SK-N-SH (cell line): Measurements from ENCODE around the gene POFUT2. TPM values are rescaled to one million over a fixed set of nuclear protein-coding genes. Genes with fewer than 3 reads are reported as not detected.

ENCODE experiments used
- CTCF ChIA-PET: fragments of 300-600, 350-600 bp; formaldehyde crosslinking; extraction: SDS; loops from one replicate; lab custom pipeline; 2021; lab: Yijun Ruan, JAX
- POLR2A ChIA-PET: fragments of 350-600 bp; sonication (Branson Sonifier 250); formaldehyde crosslinking; extraction: SDS; loops from one replicate; lab custom pipeline; 2020; ENCODE audit warnings: antibody characterized with exemption, inconsistent platforms; lab: Yijun Ruan, JAX
- DNase-seq: peaks from one replicate; pipeline ENCODE4 v3.0.0; 2012
- H2AFZ ChIP-seq: fragments of 200-600 bp; sonication (generic); 2 replicates; pipeline ENCODE4 v1.8.1; 2016; ENCODE audit warnings: antibody characterized with exemption, mild to moderate bottlenecking, low read depth
- H3F3A ChIP-seq: fragments of 200-600 bp; sonication (generic); replicated peaks from 2 replicates; pipeline ENCODE3; 2016; ENCODE audit warnings: antibody characterized with exemption, mild to moderate bottlenecking; ENCODE audit not compliant: insufficient read depth
- H3K27ac ChIP-seq, 2 experiments: fragments of 200-500 bp in 1 of 2; fragments of 200-600 bp in 1 of 2; sonication (Bioruptor generic) in 1 of 2; sonication (generic), shearing (Covaris generic) in 1 of 2; 2 replicates each; pipeline versions ENCODE4 v1.5.1 to v1.6.1; 2014 to 2016; ENCODE audit warnings: low read depth in 2 of 2, inconsistent platforms in 1 of 2, low read length in 1 of 2, mild to moderate bottlenecking in 1 of 2, mixed read lengths in 1 of 2
- H3K27me3 ChIP-seq: fragments of 200-600 bp; sonication (generic), shearing (Covaris generic); 2 replicates; pipeline ENCODE4 v1.6.1; 2016; ENCODE audit warnings: mixed run types; ENCODE audit not compliant: insufficient read depth
- H3K36me3 ChIP-seq, 2 experiments: fragments of 200-500 bp in 1 of 2; fragments of 200-600 bp in 1 of 2; sonication (Bioruptor generic) in 1 of 2; sonication (generic) in 1 of 2; replicated peaks in 1 of 2; 2 replicates each; pipeline versions ENCODE3 to v1.5.1; 2014 to 2016; ENCODE audit warnings: low read length in 1 of 2, mild to moderate bottlenecking in 1 of 2; ENCODE audit not compliant: insufficient read depth in 2 of 2, control insufficient read depth in 1 of 2
- H3K4me1 ChIP-seq, 2 experiments: fragments of 200-500 bp in 1 of 2; fragments of 200-600 bp in 1 of 2; sonication (Bioruptor generic) in 1 of 2; sonication (generic), shearing (Covaris generic) in 1 of 2; 2 replicates each; pipeline versions ENCODE4 v1.5.1 to v1.6.1; 2014 to 2016; ENCODE audit warnings: low read depth in 1 of 2, low read length in 1 of 2, mixed run types in 1 of 2; ENCODE audit not compliant: insufficient read depth in 2 of 2, control insufficient read depth in 1 of 2
- H3K4me2 ChIP-seq: fragments of 200-600 bp; sonication (generic), shearing (Covaris generic); 2 replicates; pipeline ENCODE4 v1.6.1; 2017; ENCODE audit warnings: mixed run types
- H3K4me3 ChIP-seq, 2 experiments: fragments of 200-500 bp in 1 of 2; fragments of 200-600 bp in 1 of 2; sonication (Bioruptor generic) in 1 of 2; sonication (generic), shearing (Covaris generic) in 1 of 2; 2 replicates each; pipeline versions ENCODE4 v1.5.1 to v1.8.1; 2014 to 2016; ENCODE audit warnings: low read depth in 2 of 2, inconsistent platforms in 1 of 2, low read length in 1 of 2, mild to moderate bottlenecking in 1 of 2, mixed read lengths in 1 of 2, moderate library complexity in 1 of 2
- H3K79me2 ChIP-seq: fragments of 200-600 bp; sonication (generic); 2 replicates; pipeline ENCODE4 v1.8.1; 2017; ENCODE audit warnings: mild to moderate bottlenecking; ENCODE audit not compliant: insufficient read depth
- H3K9ac ChIP-seq: fragments of 200-600 bp; sonication (generic); 2 replicates; pipeline ENCODE4 v1.6.1; 2017; ENCODE audit warnings: mixed run types
- H3K9me2 ChIP-seq: fragments of 200-600 bp; sonication (generic); 2 replicates; pipeline ENCODE4 v1.6.1; 2017; ENCODE audit warnings: mixed run types
- H3K9me3 ChIP-seq: fragments of 200-600 bp; sonication (generic); 2 replicates; pipeline ENCODE4 v1.6.1; 2017; ENCODE audit warnings: mixed run types, mild to moderate bottlenecking, moderate library complexity
- H4K20me1 ChIP-seq: fragments of 200-600 bp; sonication (generic); 2 replicates; pipeline ENCODE4 v1.6.1; 2017; ENCODE audit warnings: mild to moderate bottlenecking, mixed run types; ENCODE audit not compliant: insufficient read depth
- FOSL2 ChIP-seq: IDR thresholded peaks from 2 replicates; pipeline ENCODE4 v1.4.0; 2012; ENCODE audit warnings: low read depth, mild to moderate bottlenecking, moderate library complexity, borderline replicate concordance
- FOXM1 ChIP-seq: IDR thresholded peaks from 2 replicates; pipeline ENCODE4 v1.4.0; 2012; ENCODE audit warnings: low read depth, mild to moderate bottlenecking
- GATA2 ChIP-seq: sonication (generic); formaldehyde crosslinking; IDR thresholded peaks from 2 replicates; pipeline ENCODE4 v1.5.0; 2020; ENCODE audit warnings: mild to moderate bottlenecking, missing genetic modification reagents
- JUND ChIP-seq: IDR thresholded peaks from 2 replicates; pipeline ENCODE4 v1.4.0; 2012
- NFIC ChIP-seq: IDR thresholded peaks from 2 replicates; pipeline ENCODE4 v1.4.0; 2012; ENCODE audit warnings: borderline replicate concordance
- RXRA ChIP-seq: IDR thresholded peaks from 2 replicates; pipeline ENCODE4 v1.4.0; 2012; ENCODE audit warnings: low read depth, mild to moderate bottlenecking, borderline replicate concordance
- WGBS: methylation state at CpG from one replicate; pipeline ENCODE4 v1.1.6; 2017; ENCODE audit warnings: low lambda C conversion rate; 5-methylcytosine and 5-hydroxymethylcytosine counted together
- polyA plus RNA-seq, 3 experiments: library from polyadenylated mRNA; depleted of rRNA; stranded (reverse); fragments of >200 nt; gene quantifications; 2 replicates each; pipeline ENCODE4 v1.2.3, GENCODE V29; 2012
- TF ChIP-seq, protein P1 (sequence below): IDR thresholded peaks from 2 replicates; pipeline ENCODE4 v1.4.0; 2012; ENCODE audit warnings: low read depth, borderline replicate concordance
- TF ChIP-seq, protein P2 (sequence below): IDR thresholded peaks from 2 replicates; pipeline ENCODE4 v1.4.0; 2012; ENCODE audit warnings: low read depth

Gene POFUT2
- polyA plus RNA-seq, 1 of the 3 experiments (the other 2 are of a cell fraction) = 53.3 TPM

DNA sequence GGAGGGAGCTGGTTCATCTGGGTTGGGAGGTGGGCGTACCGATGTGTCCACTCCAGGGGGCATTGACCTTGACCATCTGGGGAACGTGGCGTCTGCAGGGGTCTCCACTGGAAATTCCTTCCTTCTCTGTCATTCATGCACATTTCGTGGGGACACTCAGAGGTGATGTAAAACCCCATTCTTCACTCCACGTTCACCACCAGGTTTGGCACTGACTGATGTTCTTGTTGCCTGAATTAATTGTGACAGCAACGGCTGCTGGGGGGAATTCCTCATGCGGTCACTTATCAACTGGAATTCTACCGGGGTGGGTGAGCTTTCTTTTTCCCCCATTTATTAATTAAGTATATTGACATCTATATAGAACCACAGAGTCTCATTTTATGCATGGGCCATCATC is 18.1 kb upstream of the POFUT2 start:
- POLR2A ChIA-PET = no interaction called here
- H3F3A ChIP-seq = peaks cover 7% of the 10 kb centered on the region
- H3K27ac ChIP-seq = no peak overlapping the region
- H3K36me3 ChIP-seq = no peaks in the 10 kb centered on the region
- CTCF ChIA-PET = interaction anchor here (5.2 kb wide), 1 partner anchor 13 kb away, joined by 28 read pairs; no protein-coding TSS in a partner anchor
- 82% methylated on average over 9 of the region's 9 CpGs for WGBS
- no peak overlapping the region for H3K4me2 ChIP-seq
- DNase-seq = no peak
- no peak overlapping the region for H3K9ac ChIP-seq
- H2AFZ ChIP-seq = no peak overlapping the region
- no peaks in the 10 kb centered on the region for H3K79me2 ChIP-seq
- TF ChIP-seq RXRA (no peak), FOXM1 (no peak), JUND (no peak)
- no peaks in the 10 kb centered on the region for H3K27me3 ChIP-seq
- H4K20me1 ChIP-seq = no peaks in the 10 kb centered on the region
- H3K4me3 ChIP-seq = no peak overlapping the region
- peaks cover 3 to 16% of the 10 kb centered on the region in 2 experiments; a peak in 2 of 4 replicates for H3K4me1 ChIP-seq
- H3K9me2 ChIP-seq = no peaks in the 10 kb centered on the region
- H3K9me3 ChIP-seq = no peaks in the 10 kb centered on the region

DNA sequence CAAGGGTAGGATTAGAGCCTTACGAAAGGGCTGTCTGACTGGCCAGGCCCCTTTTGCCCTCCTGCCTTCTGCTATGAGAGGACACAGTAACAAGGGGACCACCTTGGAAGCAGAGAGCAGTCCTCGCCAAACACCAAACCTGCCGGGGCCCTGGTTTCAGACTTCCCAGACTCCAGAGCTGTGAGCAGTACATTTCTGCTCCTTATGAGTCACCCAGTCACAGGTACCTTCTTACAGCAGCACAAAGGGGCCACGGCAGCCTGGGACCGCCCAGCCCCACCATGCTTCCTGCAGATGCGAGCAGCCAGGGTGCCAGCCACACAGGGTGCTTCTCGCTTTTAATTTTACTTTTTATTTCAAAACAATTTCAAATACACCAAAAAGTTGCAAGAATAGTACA is 17.2 kb upstream of the POFUT2 start:
- Histone ChIP-seq H4K20me1 (no peaks in the 10 kb centered on the region), H3K36me3 (no peaks in the 10 kb centered on the region), H3K79me2 (no peaks in the 10 kb centered on the region), H3K4me2 (no peak overlapping the region), H3K27me3 (no peaks in the 10 kb centered on the region), H3K4me1 (peaks cover 3 to 24% of the 10 kb centered on the region in 2 experiments; a peak in 2 of 4 replicates), H2AFZ (no peak overlapping the region), H3K27ac (no peak overlapping the region), H3K9ac (no peak overlapping the region), H3K9me3 (no peaks in the 10 kb centered on the region), H3F3A (peaks cover 7% of the 10 kb centered on the region), H3K4me3 (no peak overlapping the region), H3K9me2 (no peaks in the 10 kb centered on the region)
- no peak for DNase-seq
- CTCF ChIA-PET = interaction anchor here (5.2 kb wide), 1 partner anchor 13 kb away, joined by 28 read pairs; no protein-coding TSS in a partner anchor
- POLR2A ChIA-PET = no interaction called here
- no peak for TF ChIP-seq GATA2
- no peak for TF ChIP-seq RXRA
- TF ChIP-seq, protein P1, sequence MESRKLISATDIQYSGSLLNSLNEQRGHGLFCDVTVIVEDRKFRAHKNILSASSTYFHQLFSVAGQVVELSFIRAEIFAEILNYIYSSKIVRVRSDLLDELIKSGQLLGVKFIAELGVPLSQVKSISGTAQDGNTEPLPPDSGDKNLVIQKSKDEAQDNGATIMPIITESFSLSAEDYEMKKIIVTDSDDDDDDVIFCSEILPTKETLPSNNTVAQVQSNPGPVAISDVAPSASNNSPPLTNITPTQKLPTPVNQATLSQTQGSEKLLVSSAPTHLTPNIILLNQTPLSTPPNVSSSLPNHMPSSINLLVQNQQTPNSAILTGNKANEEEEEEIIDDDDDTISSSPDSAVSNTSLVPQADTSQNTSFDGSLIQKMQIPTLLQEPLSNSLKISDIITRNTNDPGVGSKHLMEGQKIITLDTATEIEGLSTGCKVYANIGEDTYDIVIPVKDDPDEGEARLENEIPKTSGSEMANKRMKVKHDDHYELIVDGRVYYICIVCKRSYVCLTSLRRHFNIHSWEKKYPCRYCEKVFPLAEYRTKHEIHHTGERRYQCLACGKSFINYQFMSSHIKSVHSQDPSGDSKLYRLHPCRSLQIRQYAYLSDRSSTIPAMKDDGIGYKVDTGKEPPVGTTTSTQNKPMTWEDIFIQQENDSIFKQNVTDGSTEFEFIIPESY = no peak
- WGBS = 87% methylated on average over 6 of the region's 7 CpGs

DNA sequence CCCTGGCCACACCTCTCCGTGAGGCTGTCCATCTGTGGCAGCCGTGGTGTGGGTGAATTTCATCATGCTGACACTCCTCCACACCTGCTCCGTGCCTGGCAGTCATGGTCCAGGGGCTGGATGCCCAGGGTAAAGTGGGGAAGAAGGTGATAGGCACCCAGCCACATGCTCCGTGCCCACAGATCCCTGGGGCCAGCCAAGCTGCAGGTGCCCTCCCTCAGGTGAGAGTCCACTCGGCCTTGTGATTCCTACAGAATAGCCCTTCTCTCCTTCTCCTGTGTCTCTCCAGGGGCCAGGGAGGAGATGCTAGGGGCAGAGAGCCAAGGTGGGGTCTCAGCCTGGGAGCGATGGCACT is 16.8 kb upstream of the POFUT2 start:
- 98% methylated on average over 5 of the region's 6 CpGs for WGBS
- no peaks in the 10 kb centered on the region for H3K27me3 ChIP-seq
- peaks cover under 1% of the 10 kb centered on the region; the same call in 1 of the 2 replicates for H3K79me2 ChIP-seq
- no peaks in the 10 kb centered on the region for H3K36me3 ChIP-seq
- H3K4me2 ChIP-seq = no peak overlapping the region
- H3K27ac ChIP-seq = no peak overlapping the region
- H4K20me1 ChIP-seq = no peaks in the 10 kb centered on the region
- no peak for TF ChIP-seq JUND
- no peak for TF ChIP-seq NFIC
- TF ChIP-seq, protein P2, sequence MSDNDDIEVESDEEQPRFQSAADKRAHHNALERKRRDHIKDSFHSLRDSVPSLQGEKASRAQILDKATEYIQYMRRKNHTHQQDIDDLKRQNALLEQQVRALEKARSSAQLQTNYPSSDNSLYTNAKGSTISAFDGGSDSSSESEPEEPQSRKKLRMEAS = no peak
- TF ChIP-seq FOSL2 = no peak
- TF ChIP-seq, protein P1 = no peak
- TF ChIP-seq GATA2 = no peak
- H3K9me3 ChIP-seq = no peaks in the 10 kb centered on the region
- CTCF ChIA-PET = interaction anchor here (5.2 kb wide), 1 partner anchor 12 kb away, joined by 28 read pairs; no protein-coding TSS in a partner anchor
- H3F3A ChIP-seq = peaks cover 4% of the 10 kb centered on the region
- H2AFZ ChIP-seq = no peak overlapping the region
- H3K9ac ChIP-seq = no peak overlapping the region
- H3K9me2 ChIP-seq = no peaks in the 10 kb centered on the region
- no peak for DNase-seq
- H3K4me3 ChIP-seq = no peak overlapping the region
- POLR2A ChIA-PET = no interaction called here
- H3K4me1 ChIP-seq = peaks cover 1 to 22% of the 10 kb centered on the region in 2 experiments; a peak in 2 of 4 replicates
